GM12892 (cell line): ENCODE results near the gene GABARAP.
"Not testable (repeated sequence)": the region's sequence is repeated elsewhere in the genome, so short reads cannot be mapped to it uniquely, and the experiment has no call there.

Source experiments
- DNase-seq: peaks from one replicate; pipeline ENCODE4 v3.0.0; 2011; ENCODE audit not compliant: insufficient read length
- FAIRE-seq: peaks from 2 replicates; lab custom pipeline; 2011; peaks lifted over from hg19 to GRCh38; lab: Jason Lieb, UNC
- POLR2A ChIP-seq: IDR thresholded peaks from 2 replicates; pipeline ENCODE4 v1.6.1; 2011; ENCODE audit warnings: low read depth, low read length, control low read depth
- POLR2AphosphoS5 ChIP-seq: IDR thresholded peaks from 2 replicates; pipeline ENCODE4 v1.6.1; 2011; ENCODE audit warnings: low read depth, low read length, control low read depth
- TAF1 ChIP-seq: IDR thresholded peaks from 2 replicates; pipeline ENCODE4 v1.6.1; 2011; ENCODE audit warnings: low read depth, mild to moderate bottlenecking, control low read depth, low read length, borderline replicate concordance

GABARAP gene

DNA sequence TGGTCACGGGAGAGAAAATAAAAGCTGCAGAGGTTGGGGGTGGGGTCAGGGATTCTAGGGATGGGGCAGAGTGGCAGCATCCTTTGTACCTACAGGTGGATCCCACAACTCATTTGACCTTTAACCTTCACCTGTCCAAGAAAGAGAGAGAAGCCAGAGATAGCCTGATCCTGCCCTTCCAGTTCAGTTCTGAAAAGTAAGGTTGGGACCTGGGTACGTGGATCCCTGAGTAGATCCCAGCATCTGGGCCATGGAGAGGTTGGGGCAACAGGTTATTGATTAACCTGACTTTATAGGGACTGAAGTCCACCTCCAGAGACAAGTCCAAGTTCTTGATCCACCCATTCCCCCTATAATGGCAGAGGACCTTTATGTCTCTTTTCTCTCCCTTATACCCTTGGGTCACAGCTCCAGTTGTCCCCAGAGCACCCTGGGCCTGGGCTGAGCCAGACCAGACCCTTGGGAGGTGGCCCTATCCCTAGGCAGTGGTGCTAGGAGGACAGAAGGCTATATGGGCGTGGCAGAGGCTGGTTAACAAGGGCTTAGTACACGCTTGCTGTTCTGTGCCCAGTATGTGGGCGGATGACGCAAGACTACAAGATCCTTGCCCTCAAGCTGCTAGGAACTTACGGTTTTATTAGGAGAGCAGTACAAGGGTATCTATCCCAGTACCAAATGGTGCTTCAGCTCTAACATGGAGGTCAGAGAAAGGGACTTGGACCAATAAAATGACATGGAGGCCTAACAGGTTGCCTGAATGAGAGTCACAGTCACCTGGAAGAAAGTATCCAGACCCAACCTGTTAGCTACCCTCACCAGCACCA, 16.7 kb upstream of the GABARAP start:
- no peak for FAIRE-seq
- TF ChIP-seq POLR2A (no peak), POLR2AphosphoS5 (0 out of 2 replicates have a peak, but pooled peaks have one; percentile 24)
- no peak for DNase-seq

DNA sequence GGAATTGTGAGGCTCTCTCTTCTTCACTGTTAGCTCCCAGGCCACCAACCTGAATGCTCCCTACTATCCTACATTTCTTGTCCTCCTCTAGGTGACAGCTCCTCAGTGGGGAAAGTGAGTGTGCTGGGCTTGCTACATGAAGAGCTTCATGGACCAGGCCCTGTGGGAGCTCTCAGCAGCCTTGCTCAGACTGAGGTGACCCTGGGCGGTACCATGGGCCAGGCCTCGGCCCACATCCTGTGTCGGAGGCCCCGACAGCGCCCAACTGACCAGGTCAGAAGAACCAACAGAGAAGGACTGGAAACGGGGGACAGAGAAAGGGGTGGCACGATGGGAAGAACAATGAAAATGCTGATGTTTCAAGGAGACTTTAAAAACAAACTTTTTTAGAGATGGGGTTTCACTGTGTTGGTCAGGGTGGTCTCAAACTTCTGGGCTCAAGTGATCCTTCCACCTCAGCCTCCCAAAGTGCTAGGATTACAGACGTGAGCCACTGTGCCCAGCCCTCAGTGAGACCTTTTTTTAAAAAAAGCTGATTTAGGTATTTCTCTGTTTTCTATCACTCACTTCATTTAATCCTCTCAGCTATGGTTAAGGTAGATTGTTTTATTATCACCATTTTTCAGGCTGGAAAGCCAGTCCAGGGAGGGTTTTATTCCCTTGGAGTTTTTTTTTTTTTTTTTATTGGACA, 14.7 kb upstream of the GABARAP start:
- DNase-seq (no peak), FAIRE-seq (no peak)
- TF ChIP-seq TAF1 (no peak), POLR2AphosphoS5 (no peak), POLR2A (no peak)

DNA sequence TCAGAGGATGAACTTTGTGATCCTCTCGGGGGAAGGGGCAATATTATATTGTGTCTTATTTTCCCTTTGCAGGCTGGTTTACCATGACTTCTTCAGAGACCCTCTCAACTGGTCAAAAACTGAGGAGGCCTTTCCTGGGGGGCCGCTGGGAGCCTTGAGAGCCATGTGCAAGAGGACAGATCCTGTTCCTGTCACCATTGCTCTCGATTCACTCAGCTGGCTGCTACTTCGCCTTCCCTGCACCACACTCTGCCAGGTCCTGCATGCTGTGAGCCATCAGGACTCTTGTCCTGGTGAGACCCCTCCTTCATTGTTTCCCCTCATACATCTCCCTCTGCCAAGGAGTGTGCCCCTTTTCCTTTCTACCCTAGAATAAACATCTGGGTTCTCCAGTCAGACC, 12.3 kb upstream of the GABARAP start:
- DNase-seq = no peak
- no peak for FAIRE-seq
- TF ChIP-seq TAF1 (no peak), POLR2AphosphoS5 (no peak), POLR2A (no peak)

DNA sequence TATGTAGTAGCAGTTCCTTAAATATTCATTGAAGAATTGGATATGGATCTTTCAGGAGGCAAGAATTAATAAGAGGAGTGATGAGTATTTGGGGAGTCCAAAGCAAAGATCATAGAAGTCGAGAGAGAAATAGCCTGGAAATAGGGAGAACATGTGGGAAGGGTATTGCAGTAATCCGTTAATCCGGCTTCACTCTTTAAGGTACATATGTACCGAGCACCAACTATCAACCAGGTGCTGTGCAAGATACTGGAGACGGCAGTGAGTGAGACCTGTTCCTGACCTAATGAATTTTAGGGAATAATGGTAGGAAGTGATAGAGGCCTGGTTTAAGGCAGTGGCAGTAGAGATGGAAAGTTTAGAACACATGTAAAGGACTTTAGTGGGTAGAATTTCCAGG, 10.8 kb upstream of the GABARAP start:
- DNase-seq (no peak), FAIRE-seq (no peak)
- no peak for TF ChIP-seq TAF1
- TF ChIP-seq POLR2A = no peak
- TF ChIP-seq POLR2AphosphoS5 = no peak

DNA sequence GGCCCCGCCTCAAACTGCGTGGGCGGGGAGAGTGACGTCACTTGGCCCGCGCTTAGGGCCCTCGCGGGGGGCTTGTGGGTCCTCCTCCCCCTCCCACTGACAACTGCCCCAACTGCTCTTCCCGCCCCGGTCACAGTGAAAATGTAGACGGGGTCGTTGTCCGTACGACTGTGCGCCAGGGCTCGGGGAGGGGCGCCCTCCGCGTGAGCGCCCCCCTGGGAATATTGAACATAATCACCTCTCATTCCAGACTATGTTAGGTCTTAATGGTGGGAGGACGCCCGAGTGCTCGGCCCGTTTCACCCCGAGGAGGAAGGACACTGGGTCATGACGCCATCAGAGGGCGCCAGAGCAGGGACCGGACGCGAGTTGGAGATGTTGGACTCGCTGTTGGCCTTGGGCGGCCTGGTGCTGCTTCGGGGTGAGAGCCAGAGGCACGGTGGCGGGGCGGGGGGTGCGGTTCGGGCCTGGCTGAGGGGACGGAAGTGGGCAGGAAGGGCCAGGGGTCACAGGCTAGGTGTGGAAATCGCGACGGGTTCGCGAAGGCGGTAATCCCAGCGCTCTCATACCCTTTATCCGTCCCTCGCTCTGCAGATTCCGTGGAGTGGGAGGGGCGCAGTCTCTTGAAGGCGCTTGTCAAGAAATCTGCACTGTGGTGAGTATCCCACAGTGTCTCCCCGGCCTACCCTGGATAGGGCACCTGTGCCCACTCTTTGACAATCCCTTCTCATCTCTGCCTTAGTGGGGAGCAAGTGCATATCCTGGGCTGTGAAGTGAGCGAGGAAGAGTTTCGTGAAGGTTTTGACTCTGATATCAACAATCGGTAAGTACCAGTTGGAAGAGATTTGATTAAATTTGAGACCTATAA, 10.2 kb upstream of the GABARAP start, which contains the start of gene ELP5:
Gene ELP5 (plus strand): TSS at position 40 of the 868 bp plus-strand sequence. CDS start 336 bp downstream, at position 376.
- FAIRE-seq (no peak), DNase-seq (peak; percentile 93)
- TF ChIP-seq POLR2A (peak; percentile 83), TAF1 (peak; percentile 82), POLR2AphosphoS5 (peak; percentile 88)

DNA sequence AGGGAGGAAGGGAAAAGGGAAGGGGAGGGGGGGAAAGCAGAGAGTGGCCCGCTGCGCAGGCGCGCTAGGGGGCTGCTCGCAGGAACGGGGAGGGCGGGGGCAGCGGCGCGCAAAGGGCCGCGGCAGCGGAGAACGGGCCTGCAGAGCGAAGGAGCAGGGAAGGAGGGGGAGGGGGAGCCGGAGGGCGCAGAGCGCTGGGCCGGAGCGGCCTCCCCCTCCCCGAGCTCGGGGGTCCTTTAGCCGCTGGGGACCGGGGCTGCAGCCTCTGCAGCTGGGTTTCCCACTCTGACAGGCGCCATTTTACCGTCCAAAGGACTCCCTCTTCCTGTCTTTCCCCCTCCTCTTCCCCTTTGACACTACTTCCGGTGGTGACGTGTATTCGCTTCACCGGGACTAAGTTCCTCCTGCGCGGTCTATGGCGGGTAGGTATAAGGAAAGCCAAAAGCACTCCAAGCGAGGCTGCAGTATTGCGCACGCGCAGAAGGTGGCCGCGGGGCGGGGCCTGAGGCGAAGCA, 9.5 kb upstream of the GABARAP start, which contains the start of gene CTDNEP1:
Gene CTDNEP1 (minus strand): TSS at position 74 of the 515 bp plus-strand sequence. CDS start 438 bp downstream, outside the sequence.
- TF ChIP-seq TAF1 (peak; percentile 86), POLR2A (peak; percentile 69), POLR2AphosphoS5 (no peak)
- DNase-seq (peak; percentile 94), FAIRE-seq (peak; percentile 100)

DNA sequence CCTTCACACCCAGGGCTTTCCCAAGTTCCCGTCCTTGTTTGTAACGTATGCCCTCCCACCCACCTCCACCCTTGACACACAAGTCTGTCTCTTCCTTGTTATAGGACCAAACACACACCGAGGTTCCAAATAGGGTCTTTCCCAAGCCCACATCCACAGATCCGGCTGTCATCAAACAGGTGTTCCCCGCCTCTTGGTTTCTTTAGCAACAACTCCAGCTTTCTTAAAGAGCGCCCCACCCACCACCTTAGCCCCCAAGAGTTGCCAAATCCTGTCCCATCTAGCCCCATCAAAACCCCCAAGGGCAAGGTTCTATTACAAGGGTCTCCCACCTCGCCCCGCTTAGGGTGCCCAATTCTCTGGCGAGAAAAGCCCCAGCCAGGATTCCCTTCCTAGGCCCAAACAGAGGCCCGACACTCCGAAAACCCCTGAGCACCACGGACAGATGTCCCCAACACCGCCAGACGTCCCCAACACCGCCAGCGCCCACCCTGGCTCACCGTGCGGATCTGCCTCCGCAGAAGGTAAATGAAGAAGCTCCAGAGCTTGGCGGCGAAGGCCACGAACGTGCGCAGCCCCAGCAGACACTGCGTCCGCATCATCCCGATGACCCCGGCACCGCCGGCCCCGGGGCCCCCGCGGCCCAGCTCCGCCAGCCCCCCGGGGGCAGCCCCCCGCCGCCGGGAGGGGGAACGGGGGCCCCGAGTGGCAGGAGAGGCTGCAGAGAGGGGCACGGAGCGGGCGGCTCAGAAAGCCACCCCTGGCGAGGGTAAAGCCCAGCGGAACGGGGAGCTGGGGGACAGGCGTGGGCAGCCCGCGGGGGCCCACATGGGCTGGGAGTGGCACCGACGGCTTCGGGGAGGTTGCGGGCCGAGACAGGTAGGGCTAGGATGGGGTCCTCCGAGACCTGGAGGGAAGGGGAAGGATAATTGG, 8.7 kb upstream of the GABARAP start:
- no peak; the same call in 1 of the 2 replicates for TF ChIP-seq POLR2AphosphoS5
- TF ChIP-seq TAF1 = no peak
- TF ChIP-seq POLR2A = peak; percentile 10; the same call in 1 of the 2 replicates
- peak; percentile 75 for FAIRE-seq
- no peak for DNase-seq

DNA sequence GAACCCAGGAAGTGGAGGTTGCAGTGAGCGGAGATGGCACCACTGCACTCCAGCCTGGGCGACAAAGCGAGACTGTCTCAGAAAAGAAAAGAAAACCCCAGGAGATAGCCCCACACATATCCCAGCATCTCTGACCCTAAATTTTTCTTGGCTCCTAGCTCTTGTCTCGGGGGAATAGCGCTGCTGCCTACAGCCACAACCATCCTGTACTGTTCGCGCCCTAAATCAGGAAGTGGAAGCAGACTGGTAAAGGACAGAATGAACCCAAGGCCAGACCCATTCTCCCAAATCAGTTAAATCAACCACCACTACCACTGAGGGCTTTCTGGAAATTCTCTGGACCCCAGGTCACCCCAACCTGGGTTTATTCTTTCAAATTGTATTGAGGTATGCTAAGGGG, 7.6 kb upstream of the GABARAP start:
- FAIRE-seq (no peak), DNase-seq (no peak)
- TF ChIP-seq POLR2AphosphoS5 = no peak; the same call in 1 of the 2 replicates
- no peak for TF ChIP-seq TAF1
- no peak for TF ChIP-seq POLR2A

DNA sequence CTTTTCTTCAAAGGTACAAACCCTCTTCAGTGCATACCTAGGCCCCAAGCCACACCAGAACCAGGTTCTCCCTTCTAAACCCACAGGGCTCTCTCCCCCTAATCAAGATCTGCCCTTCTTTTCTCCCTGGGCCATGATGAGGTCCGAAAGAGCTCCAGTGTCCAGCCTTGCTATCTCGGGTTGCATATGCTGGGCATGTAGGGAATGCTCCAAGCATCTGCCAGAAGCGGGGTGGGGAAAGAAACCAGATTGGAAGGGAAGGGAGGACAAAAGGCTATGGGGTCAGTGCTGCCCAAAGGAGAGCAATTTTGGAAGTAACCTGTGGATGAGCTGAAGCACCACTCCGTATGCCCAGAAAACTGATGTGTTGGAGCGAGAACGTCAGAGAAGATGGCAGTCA, 7.0 kb upstream of the GABARAP start:
- FAIRE-seq (no peak), DNase-seq (no peak)
- TF ChIP-seq POLR2AphosphoS5 (no peak), TAF1 (no peak), POLR2A (no peak)

DNA sequence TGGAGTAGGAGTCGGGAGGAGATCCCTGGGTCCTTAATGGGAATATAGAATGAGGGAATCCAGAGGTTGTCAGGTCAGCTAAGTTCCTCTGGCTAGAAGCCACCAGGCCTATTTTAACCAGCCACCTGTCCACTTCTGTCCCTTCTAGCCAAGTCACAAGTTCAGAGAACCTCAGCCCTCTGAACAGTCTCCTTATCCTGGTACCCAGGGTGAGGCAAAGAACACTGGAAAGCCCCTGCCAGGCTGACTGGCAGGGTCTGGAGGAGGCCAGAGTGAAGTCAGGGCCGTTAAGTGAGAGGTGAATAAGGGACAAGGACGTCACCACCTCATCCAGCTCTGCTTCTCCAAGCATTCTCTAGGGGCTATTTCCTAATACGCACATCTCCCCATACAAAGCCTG, 6.5 kb upstream of the GABARAP start:
- FAIRE-seq (no peak), DNase-seq (no peak)
- TF ChIP-seq POLR2AphosphoS5 (no peak), TAF1 (no peak), POLR2A (no peak)

DNA sequence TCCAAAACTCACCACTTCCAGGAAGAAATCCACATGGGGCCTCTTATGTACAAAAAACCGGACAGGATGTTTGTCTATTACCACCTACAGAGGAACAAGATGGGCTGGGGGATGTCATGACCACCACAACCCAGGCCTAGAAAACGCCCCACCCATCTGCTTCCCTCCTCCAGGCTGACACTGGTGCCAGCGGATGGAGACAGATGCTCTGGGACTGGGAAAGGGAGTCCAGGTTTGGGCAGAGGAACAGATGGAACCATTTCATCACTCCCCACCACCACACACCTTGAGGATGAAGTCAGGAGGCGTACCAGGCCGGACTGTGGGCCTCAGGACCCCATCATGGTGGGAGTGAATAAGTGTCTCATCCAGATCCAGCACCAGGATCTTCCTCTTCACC, 4.5 kb upstream of the GABARAP start:
- FAIRE-seq (no peak), DNase-seq (no peak)
- TF ChIP-seq POLR2A = no peak
- no peak for TF ChIP-seq TAF1
- no peak for TF ChIP-seq POLR2AphosphoS5

DNA sequence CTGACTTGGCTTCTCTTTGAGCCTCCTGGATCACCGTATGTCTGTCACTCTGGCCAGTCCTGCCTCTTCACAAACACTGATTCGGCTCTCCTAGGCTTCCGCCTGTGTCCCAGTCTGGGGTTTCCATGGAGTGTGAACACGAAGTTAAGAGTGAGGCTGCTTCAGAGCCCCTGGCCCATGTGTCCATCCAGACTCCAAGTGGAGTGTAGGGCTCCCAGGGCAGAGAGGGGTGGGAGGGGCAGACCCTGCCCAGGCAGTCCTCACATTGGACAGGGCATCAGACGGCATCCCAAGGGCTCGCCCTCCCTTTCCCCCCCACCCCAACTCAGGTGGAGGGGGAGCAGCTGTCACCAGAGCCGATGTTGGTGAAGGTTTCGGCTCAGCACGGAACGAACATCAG, 1.6 kb upstream of the GABARAP start:
- not testable (repeated sequence) for FAIRE-seq, DNase-seq
